OCI-LY3 (cell line): Measurements from ENCODE around the gene TEDC2.

Experiments
- CTCF ChIP-seq: fragments of 200-600, 300-600 bp; sonication (generic); IDR thresholded peaks from 2 replicates; pipeline ENCODE4 v1.5.1; 2014; ENCODE audit warnings: antibody characterized with exemption, low read length, low read depth
- EZH2phosphoT487 ChIP-seq: fragments of 200-600 bp; shearing (Covaris generic); IDR thresholded peaks from 2 replicates; pipeline ENCODE4 v1.6.1; 2018; ENCODE audit warnings: antibody characterized with exemption, mixed run types, low read depth

- TF ChIP-seq CTCF: no peak
- TF ChIP-seq EZH2phosphoT487: no peak
Measured at GRCh38 chr16:2427526-2427925, 32.4 kb upstream of the TEDC2 start.
